GM06990 (cell line): ENCODE results near the gene HELT.

ENCODE experiments used
- DNase-seq: peaks from one replicate; pipeline ENCODE4 v3.0.0-alpha.2; 2011; ENCODE audit not compliant: insufficient read length; ENCODE audit errors: extremely low read depth
- H3K27me3 ChIP-seq: replicated peaks from 2 replicates; pipeline ENCODE4 v1.6.0; 2011; ENCODE audit warnings: low read length; ENCODE audit not compliant: control insufficient read depth, insufficient read depth
- H3K36me3 ChIP-seq: 2 replicates; pipeline ENCODE4 v1.5.1; 2011; ENCODE audit warnings: low read length; ENCODE audit not compliant: control insufficient read depth, insufficient read depth
- H3K4me3 ChIP-seq: replicated peaks from 2 replicates; pipeline ENCODE4 v1.5.1; 2011; ENCODE audit warnings: low read depth, mild to moderate bottlenecking, control low read depth, low read length
- TF ChIP-seq, protein P1 (sequence below): IDR thresholded peaks from 2 replicates; pipeline ENCODE4 v1.5.1; 2011; ENCODE audit warnings: low read length, control low read depth, mild to moderate bottlenecking, inconsistent platforms; ENCODE audit not compliant: insufficient read depth, poor library complexity, severe bottlenecking

Gene HELT

DNA sequence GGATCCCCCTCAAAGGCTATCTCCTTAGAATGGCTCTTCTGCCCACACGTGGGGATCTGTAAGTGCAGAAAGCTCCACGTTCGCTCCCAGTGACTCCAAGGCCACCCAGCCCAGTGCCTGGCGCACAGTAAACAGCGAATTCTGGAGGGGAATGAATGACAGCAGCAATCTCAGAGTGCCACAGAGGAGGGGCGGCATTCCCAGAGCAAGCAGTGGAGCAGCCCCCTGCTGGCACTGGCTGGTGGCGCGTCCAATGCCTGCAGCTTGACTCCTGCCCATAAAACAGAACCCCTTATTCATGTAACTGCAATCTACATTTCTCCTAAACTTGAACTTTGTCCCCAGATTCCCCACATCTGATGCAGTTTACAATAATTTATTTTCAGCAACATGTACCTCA is 6.9 kb upstream of the HELT start:
- Histone ChIP-seq H3K27me3 (peaks cover 3% of the 10 kb centered on the region), H3K4me3 (no peak overlapping the region), H3K36me3 (no peaks in the 10 kb centered on the region)
- DNase-seq = no peak
- TF ChIP-seq, protein P1, sequence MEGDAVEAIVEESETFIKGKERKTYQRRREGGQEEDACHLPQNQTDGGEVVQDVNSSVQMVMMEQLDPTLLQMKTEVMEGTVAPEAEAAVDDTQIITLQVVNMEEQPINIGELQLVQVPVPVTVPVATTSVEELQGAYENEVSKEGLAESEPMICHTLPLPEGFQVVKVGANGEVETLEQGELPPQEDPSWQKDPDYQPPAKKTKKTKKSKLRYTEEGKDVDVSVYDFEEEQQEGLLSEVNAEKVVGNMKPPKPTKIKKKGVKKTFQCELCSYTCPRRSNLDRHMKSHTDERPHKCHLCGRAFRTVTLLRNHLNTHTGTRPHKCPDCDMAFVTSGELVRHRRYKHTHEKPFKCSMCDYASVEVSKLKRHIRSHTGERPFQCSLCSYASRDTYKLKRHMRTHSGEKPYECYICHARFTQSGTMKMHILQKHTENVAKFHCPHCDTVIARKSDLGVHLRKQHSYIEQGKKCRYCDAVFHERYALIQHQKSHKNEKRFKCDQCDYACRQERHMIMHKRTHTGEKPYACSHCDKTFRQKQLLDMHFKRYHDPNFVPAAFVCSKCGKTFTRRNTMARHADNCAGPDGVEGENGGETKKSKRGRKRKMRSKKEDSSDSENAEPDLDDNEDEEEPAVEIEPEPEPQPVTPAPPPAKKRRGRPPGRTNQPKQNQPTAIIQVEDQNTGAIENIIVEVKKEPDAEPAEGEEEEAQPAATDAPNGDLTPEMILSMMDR = peak; percentile 67

DNA sequence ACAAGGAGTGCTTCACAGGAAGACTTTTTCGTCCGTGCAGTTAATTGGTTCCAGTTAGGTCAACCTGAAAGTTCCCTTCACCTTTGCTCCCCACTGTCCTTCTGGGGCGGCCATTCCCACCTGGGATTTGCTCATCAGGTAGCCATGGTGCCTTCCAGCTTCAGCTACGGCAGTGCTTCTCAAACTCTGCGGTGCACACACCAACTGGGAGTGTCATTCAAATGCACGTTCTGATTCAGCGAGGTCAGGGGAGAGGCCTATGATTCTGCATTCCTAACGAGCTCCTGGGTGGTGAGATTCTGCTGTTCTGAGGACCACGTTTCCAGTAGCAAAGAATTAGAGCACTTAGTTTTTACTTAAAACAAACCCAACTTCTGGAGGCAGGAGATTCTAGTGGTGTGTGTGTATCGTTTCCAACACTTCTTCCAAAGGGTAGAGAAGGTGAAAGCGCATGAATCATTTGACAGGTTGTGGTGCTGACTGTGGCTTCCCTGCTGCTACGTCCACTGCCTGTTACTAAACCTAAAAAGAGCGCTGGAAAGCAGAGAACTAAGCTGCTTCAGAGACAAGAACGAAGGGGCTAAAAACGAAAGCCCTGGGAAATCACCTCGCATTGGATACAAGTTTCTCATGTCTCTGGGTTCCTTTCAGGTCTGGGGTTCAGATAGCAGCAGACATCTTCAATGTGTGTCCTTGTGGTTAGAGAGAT is 4.7 kb upstream of the HELT start:
- Histone ChIP-seq H3K27me3 (peaks cover 3% of the 10 kb centered on the region), H3K4me3 (no peak overlapping the region), H3K36me3 (no peaks in the 10 kb centered on the region)
- TF ChIP-seq, protein P1 = no peak
- no peak for DNase-seq

DNA sequence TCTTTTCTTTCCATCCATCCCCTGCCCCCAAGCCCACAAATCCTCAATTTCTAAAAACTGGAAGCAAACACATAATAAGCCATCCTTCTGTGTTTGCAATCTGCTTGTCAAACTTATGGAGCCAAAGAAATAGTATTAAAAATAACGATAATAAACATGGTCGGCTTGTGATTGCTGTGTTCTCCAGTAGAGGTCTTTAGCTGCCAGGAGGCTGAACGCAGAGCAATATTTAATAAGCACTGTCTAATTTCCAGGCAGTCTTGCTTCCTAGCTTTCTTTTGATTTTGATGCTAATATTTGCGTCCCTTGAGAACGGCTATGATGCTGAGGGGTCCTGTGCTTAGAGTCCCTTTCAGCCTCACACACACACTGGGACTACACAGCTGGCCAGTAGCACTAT is 3.2 kb upstream of the HELT start:
- no peak overlapping the region for H3K4me3 ChIP-seq
- H3K36me3 ChIP-seq = no peaks in the 10 kb centered on the region
- TF ChIP-seq, protein P1 = no peak
- no peak for DNase-seq
- peaks cover 5% of the 10 kb centered on the region for H3K27me3 ChIP-seq

DNA sequence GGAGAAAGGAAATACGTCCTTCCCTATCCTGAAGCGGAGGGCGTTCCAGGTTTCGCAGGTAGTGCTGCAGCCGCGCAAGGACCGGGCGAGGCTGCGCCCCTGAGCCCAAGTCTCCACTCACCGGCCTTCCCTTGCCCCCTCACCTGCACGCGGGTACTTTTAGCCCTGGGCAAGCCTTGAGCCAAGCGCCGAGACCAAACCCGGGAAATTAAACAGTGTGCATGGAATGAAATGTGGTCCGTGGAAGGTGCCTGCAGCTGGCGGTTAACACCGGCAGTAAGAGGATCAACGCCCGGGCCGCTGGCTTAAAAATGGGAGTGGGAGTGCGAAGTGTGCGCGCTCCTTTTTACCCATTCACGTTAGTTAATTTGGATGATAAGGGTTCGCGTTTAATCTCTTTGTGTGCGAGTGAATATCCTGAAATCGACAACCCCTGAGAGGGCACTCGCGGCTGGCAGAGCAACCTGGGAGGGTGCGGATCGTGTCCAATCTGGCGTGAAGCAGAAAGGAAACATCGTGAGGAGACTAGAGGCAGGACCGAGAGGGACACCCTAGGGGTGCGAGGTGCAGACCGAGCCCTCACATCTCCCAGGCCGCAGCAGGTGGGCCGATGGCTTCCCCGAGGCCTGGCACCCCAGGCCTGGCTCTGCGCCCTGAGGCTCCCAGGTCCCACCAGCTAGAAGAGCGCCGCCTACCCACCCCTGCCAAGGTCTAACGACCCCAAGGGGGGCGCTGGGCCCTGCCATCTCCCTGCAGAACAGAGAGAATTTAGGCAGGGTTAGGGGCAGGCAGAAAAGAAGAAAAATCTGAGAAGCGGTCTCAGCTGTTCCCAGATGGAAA is 2.0 kb upstream of the HELT start:
- no peak overlapping the region for H3K4me3 ChIP-seq
- H3K27me3 ChIP-seq = peaks cover 7% of the 10 kb centered on the region
- H3K36me3 ChIP-seq = no peaks in the 10 kb centered on the region
- DNase-seq = no peak
- TF ChIP-seq, protein P1 = no peak

DNA sequence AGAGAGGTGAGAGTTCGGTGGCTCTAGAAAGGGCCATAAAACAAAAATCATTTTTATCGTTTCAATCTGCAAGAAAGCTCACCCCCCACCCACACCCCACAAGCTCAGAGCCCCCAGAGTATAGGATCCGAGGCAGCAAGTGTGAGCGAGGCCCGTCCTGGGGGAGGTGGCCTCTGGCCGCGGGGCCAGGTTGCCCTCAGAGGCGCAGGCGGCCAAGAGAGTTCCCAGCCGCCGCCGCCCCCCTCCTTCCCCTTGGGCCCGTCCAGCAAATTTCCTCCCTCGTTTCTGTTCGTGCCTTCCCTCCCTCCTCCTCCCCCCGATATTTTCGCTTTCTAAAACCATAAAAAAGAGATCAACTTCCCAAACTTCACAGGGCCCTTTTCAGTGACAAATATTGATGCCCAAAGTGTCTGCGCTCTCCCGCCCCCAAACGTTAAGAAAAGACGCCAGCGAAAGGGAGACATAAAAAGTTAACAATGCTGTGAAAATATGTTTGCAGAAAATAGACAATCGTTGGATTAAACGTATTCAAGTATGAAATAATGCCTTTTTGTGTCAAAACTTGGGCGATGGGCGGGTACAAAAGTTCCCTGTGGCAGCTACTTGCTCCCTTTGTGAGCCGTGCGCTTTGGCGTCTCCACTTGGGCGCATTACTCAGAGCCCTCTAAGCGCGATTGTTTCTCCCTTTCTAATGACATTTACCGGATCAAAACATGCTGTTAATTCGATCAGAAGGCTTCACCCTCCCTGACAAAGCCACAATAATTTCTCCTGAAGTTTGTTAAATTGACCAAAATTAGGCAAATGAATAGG is 1.1 kb upstream of the HELT start:
- H3K36me3 ChIP-seq = no peaks in the 10 kb centered on the region
- H3K4me3 ChIP-seq = no peak overlapping the region
- DNase-seq = no peak
- TF ChIP-seq, protein P1 = no peak
- H3K27me3 ChIP-seq = peaks cover 7% of the 10 kb centered on the region
